H1 (cell line): ENCODE data around the gene MCM5. TPM values are rescaled to one million over a fixed set of nuclear protein-coding genes. Genes with fewer than 3 reads are reported as not detected.

Source experiments
- CTCF ChIA-PET: fragments of 300-600 bp; sonication (Branson Sonifier 250); formaldehyde crosslinking; loops from one replicate; lab custom pipeline; 2021; ENCODE audit not compliant: partially characterized antibody; lab: Charles Lee
- POLR2A ChIA-PET: fragments of 300-600 bp; sonication (Branson Sonifier 250); formaldehyde crosslinking; loops from one replicate; lab custom pipeline; 2021; ENCODE audit warnings: inconsistent platforms; ENCODE audit not compliant: partially characterized antibody; lab: Charles Lee
- DNase-seq, 2 experiments: peaks; one replicate each; pipeline versions ENCODE4 v3.0.0 to v3.0.0-alpha.2; 2010 to 2022; ENCODE audit warnings: low spot score in 2 of 2, low read depth in 1 of 2, mixed read lengths in 1 of 2
- FAIRE-seq: peaks from 2 replicates; lab custom pipeline; 2011; peaks lifted over from hg19 to GRCh38; lab: Jason Lieb, UNC
- H2AFZ ChIP-seq: 2 replicates; pipeline ENCODE4 v1.8.1; 2012; ENCODE audit warnings: low read length, inconsistent platforms
- H2AK5ac ChIP-seq: 2 replicates; pipeline ENCODE4 v1.6.1; 2013; ENCODE audit warnings: low read depth, low read length
- H2BK120ac ChIP-seq: replicated peaks from 2 replicates; pipeline ENCODE3; 2013; ENCODE audit warnings: low read depth, low read length, inconsistent platforms
- H2BK12ac ChIP-seq: 2 replicates; pipeline ENCODE4 v1.6.1; 2013; ENCODE audit warnings: low read depth, low read length
- H2BK15ac ChIP-seq: 2 replicates; pipeline ENCODE4 v1.6.1; 2013; ENCODE audit warnings: low read length
- H2BK20ac ChIP-seq: 2 replicates; pipeline ENCODE4 v1.6.1; 2013; ENCODE audit warnings: low read length
- H2BK5ac ChIP-seq: 2 replicates; pipeline ENCODE4 v1.6.1; 2013; ENCODE audit warnings: low read depth, low read length
- H3K14ac ChIP-seq: 2 replicates; pipeline ENCODE4 v1.6.1; 2013; ENCODE audit warnings: inconsistent platforms; ENCODE audit not compliant: insufficient read length
- H3K18ac ChIP-seq: 2 replicates; pipeline ENCODE4 v1.6.1; 2013; ENCODE audit warnings: low read length; ENCODE audit errors: extremely low read depth
- H3K23ac ChIP-seq: 2 replicates; pipeline ENCODE4 v1.6.1; 2013; ENCODE audit warnings: inconsistent platforms; ENCODE audit not compliant: insufficient read length
- H3K23me2 ChIP-seq: 2 replicates; pipeline ENCODE4 v1.6.1; 2013; ENCODE audit warnings: low read depth, low read length
- H3K27ac ChIP-seq: 2 replicates; pipeline ENCODE4 v1.6.1; 2011; ENCODE audit warnings: low read depth, low read length, inconsistent platforms
- H3K27me3 ChIP-seq, 4 experiments: replicated peaks in 1 of 4; 1 replicate in 1 of 4; 2 replicates in 3 of 4; pipeline versions ENCODE4 v1.6.1 to v1.8.1; 2011 to 2013; ENCODE audit warnings: low read length in 3 of 4, mild to moderate bottlenecking in 3 of 4, inconsistent platforms in 2 of 4, mixed read lengths in 2 of 4, moderate library complexity in 1 of 4; ENCODE audit not compliant: control insufficient read depth in 3 of 4, insufficient read depth in 3 of 4; ENCODE audit errors: extremely low read depth in 1 of 4
- H3K36me3 ChIP-seq, 4 experiments: 2 replicates each; pipeline versions ENCODE4 v1.6.1 to v1.8.1; 2011 to 2013; ENCODE audit warnings: mild to moderate bottlenecking in 4 of 4, low read length in 3 of 4, moderate library complexity in 2 of 4, control low read depth in 1 of 4, inconsistent platforms in 1 of 4; ENCODE audit not compliant: insufficient read depth in 4 of 4, control insufficient read depth in 2 of 4
- H3K4ac ChIP-seq: replicated peaks from 2 replicates; pipeline ENCODE3; 2013; ENCODE audit warnings: low read length, low read depth, mixed read lengths, inconsistent platforms; ENCODE audit not compliant: insufficient read length
- H3K4me1 ChIP-seq, 4 experiments: replicated peaks in 1 of 4; 1 replicate in 1 of 4; 2 replicates in 3 of 4; pipeline versions ENCODE4 v1.6.1 to v1.8.1; 2011 to 2013; ENCODE audit warnings: low read length in 3 of 4, inconsistent platforms in 2 of 4, mixed read lengths in 1 of 4; ENCODE audit not compliant: insufficient read depth in 4 of 4, control insufficient read depth in 3 of 4
- H3K4me2 ChIP-seq, 2 experiments: 2 replicates each; pipeline versions ENCODE4 v1.6.1 to v1.8.1; 2011 to 2013; ENCODE audit warnings: low read depth in 2 of 2, low read length in 2 of 2, control low read depth in 1 of 2, inconsistent platforms in 1 of 2, mild to moderate bottlenecking in 1 of 2; ENCODE audit not compliant: insufficient read depth in 1 of 2
- H3K4me3 ChIP-seq, 4 experiments: fragments of 200-600, 300-600 bp in 1 of 4; sonication (generic), shearing (Covaris generic), sonication (Bioruptor Twin) in 1 of 4; 2 replicates each; pipeline versions ENCODE4 v1.5.1 to v1.8.1; 2011 to 2016; ENCODE audit warnings: low read length in 4 of 4, low read depth in 3 of 4, control low read depth in 2 of 4, inconsistent platforms in 2 of 4, mild to moderate bottlenecking in 2 of 4, mixed read lengths in 1 of 4, moderate library complexity in 1 of 4; ENCODE audit not compliant: insufficient read depth in 2 of 4; ENCODE audit errors: extremely low read depth in 1 of 4
- H3K56ac ChIP-seq: replicated peaks from 2 replicates; pipeline ENCODE3; 2013; ENCODE audit warnings: low read depth, mild to moderate bottlenecking, mixed read lengths, low read length, inconsistent platforms; ENCODE audit not compliant: insufficient read length
- H3K79me1 ChIP-seq: 2 replicates; pipeline ENCODE4 v1.6.1; 2013; ENCODE audit warnings: low read depth, low read length, control low read depth
- H3K79me2 ChIP-seq, 2 experiments: 2 replicates each; pipeline versions ENCODE4 v1.6.1 to v1.8.1; 2012 to 2013; ENCODE audit warnings: low read length in 2 of 2, mild to moderate bottlenecking in 2 of 2, inconsistent platforms in 1 of 2; ENCODE audit not compliant: insufficient read depth in 2 of 2, control insufficient read depth in 1 of 2
- H3K9ac ChIP-seq, 4 experiments: replicated peaks in 1 of 4; 1 replicate in 1 of 4; 2 replicates in 3 of 4; pipeline versions ENCODE4 v1.6.1 to v1.8.1; 2011 to 2013; ENCODE audit warnings: low read depth in 3 of 4, low read length in 3 of 4, control low read depth in 2 of 4, mild to moderate bottlenecking in 2 of 4, moderate library complexity in 2 of 4, inconsistent platforms in 1 of 4; ENCODE audit errors: extremely low read depth in 1 of 4
- H3K9me3 ChIP-seq, 2 experiments: 2 replicates each; pipeline versions ENCODE4 v1.6.1 to v1.8.1; 2012 to 2013; ENCODE audit warnings: mild to moderate bottlenecking in 2 of 2, moderate library complexity in 2 of 2, control low read depth in 1 of 2, inconsistent platforms in 1 of 2, low read depth in 1 of 2, low read length in 1 of 2, mixed read lengths in 1 of 2; ENCODE audit not compliant: insufficient read depth in 2 of 2
- H4K20me1 ChIP-seq, 2 experiments: replicated peaks in 1 of 2; 2 replicates each; pipeline versions ENCODE3 to v1.8.1; 2011 to 2013; ENCODE audit warnings: inconsistent platforms in 2 of 2, low read length in 2 of 2, mild to moderate bottlenecking in 1 of 2; ENCODE audit not compliant: insufficient read depth in 2 of 2, control insufficient read depth in 1 of 2
- H4K5ac ChIP-seq: 2 replicates; pipeline ENCODE4 v1.6.1; 2013; ENCODE audit warnings: low read length, low read depth, mixed read lengths, inconsistent platforms; ENCODE audit not compliant: insufficient read length
- H4K8ac ChIP-seq: 2 replicates; pipeline ENCODE4 v1.8.0; 2013; ENCODE audit warnings: mild to moderate bottlenecking, moderate library complexity, low read length, inconsistent platforms; ENCODE audit not compliant: insufficient read depth; ENCODE audit errors: extremely low read depth
- H4K91ac ChIP-seq: replicated peaks from 2 replicates; pipeline ENCODE3; 2013; ENCODE audit warnings: low read length, mixed read lengths, inconsistent platforms; ENCODE audit not compliant: insufficient read length
- POLR2AphosphoS5 ChIP-seq: IDR thresholded peaks from 2 replicates; pipeline ENCODE4 v1.6.1; 2011; ENCODE audit warnings: low read depth, low read length
- RXRA ChIP-seq: IDR thresholded peaks from 2 replicates; pipeline ENCODE4 v1.6.1; 2011; ENCODE audit warnings: low read depth, mild to moderate bottlenecking, low read length, moderate library complexity; ENCODE audit not compliant: insufficient read depth
- ZNF274 ChIP-seq: IDR thresholded peaks from 2 replicates; pipeline ENCODE4 v1.7.0; 2012; ENCODE audit warnings: low read length, borderline replicate concordance; ENCODE audit errors: extremely low read depth
- WGBS, 2 experiments: shearing (Covaris generic) in 1 of 2; methylation state at CpG; one replicate each; pipeline versions ENCODE4 v1.1.6 to v1.1.7; 2013 to 2015; ENCODE audit warnings: low lambda C conversion rate in 2 of 2, mixed read lengths in 2 of 2, inconsistent platforms in 1 of 2, low coverage in 1 of 2, missing lambda C conversion rate in 1 of 2; ENCODE audit not compliant: insufficient replicate concordance in 2 of 2, insufficient coverage in 1 of 2, insufficient read length in 1 of 2; ENCODE audit errors: extremely low coverage in 1 of 2, missing lambda C conversion rate in 1 of 2; 5-methylcytosine and 5-hydroxymethylcytosine counted together
- polyA plus RNA-seq, 7 experiments: library from polyadenylated mRNA; depleted of rRNA in 3 of 7; stranded (reverse) in 5 of 7; unstranded in 2 of 7; fragments of >200 nt in 5 of 7; fragments of 200-250 nt in 2 of 7; gene quantifications; 1 replicate in 5 of 7; 2 replicates in 1 of 7; 4 replicates in 1 of 7; pipeline versions ENCODE4 v1.2.1 to v1.2.3, GENCODE V29; 2011 to 2013; ENCODE audit warnings: missing spikeins in 2 of 7, mixed read lengths in 2 of 7
- total RNA-seq: library from RNA; stranded (reverse); fragmentation: NEBNext Ultra II Directional; extraction: Animal tissue kit (Norgen Biotek cat#: 25700); gene quantifications from 2 replicates; pipeline ENCODE4 v1.2.1, GENCODE V29; 2021

MCM5 gene
- total and polyA plus RNA-seq, 2 of the 8 experiments (the other 6 are each of a cell fraction or from before 2014, with no cell fraction given), result 210 to 305 TPM

DNA sequence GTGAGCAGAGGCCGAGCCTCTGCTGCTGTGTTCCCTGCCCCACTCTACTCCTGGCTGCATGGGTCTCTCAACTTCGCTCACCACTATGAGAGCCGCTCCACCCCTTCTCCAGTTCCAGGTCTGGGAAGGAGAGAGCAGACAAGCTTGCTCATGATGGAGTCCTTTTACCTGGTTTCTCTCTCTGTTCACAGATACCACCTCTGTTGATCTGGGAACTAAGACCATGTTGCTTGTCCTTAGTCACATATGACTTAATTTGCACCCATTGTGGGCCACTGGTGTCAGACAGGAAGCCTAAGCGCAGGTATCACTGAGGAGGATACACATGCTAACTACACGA, 26.8 kb downstream of the MCM5 start:
- H4K8ac ChIP-seq, result no peak overlapping the region
- CTCF ChIA-PET, result interaction anchor here (0.6 to 11.3 kb wide), 8 partner anchors 18 to 860 kb away, joined by 3 to 122 read pairs (median 4); no protein-coding TSS in a partner anchor
- H3K4ac ChIP-seq, result no peak overlapping the region
- no peaks in the 10 kb centered on the region; the same call in 1 of the 2 replicates for H3K79me1 ChIP-seq
- H2BK120ac ChIP-seq, result no peak overlapping the region
- H3K79me2 ChIP-seq, result peaks cover 0 to 9% of the 10 kb centered on the region in 2 experiments; a peak in 1 of 4 replicates
- no peak overlapping the region for H2BK15ac ChIP-seq
- no peaks in the 10 kb centered on the region for H3K9me3 ChIP-seq
- H2AK5ac ChIP-seq, result no peak overlapping the region
- no peak overlapping the region for H2BK20ac ChIP-seq
- H3K23me2 ChIP-seq, result no peaks in the 10 kb centered on the region
- no peak overlapping the region for H2BK12ac ChIP-seq
- H2BK5ac ChIP-seq, result peak overlapping the region; percentile 63
- H2AFZ ChIP-seq, result no peak overlapping the region
- H3K4me2 ChIP-seq, result no peak overlapping the region
- 83% methylated on average over 5 of the region's 5 CpGs; no CpG with 5 or more reads in 1 of the 2 experiments for WGBS, 2 experiments
- H4K20me1 ChIP-seq, result peaks cover 15 to 27% of the 10 kb centered on the region in 2 experiments
- H3K4me3 ChIP-seq, result no peak overlapping the region
- TF ChIP-seq ZNF274 (no peak), POLR2AphosphoS5 (peak; percentile 33; the same call in 1 of the 2 replicates), RXRA (no peak)
- no peak for DNase-seq
- peaks cover 28 to 57% (median 43%) of the 10 kb centered on the region in 4 experiments for H3K36me3 ChIP-seq
- no peak overlapping the region for H3K23ac ChIP-seq
- H4K5ac ChIP-seq, result no peak overlapping the region
- no peak overlapping the region for H3K14ac ChIP-seq
- no peak overlapping the region for H3K9ac ChIP-seq
- FAIRE-seq, result peak; percentile 60
- peaks cover 3 to 13% (median 7%) of the 10 kb centered on the region in 4 experiments; a peak in 6 of 7 replicates for H3K4me1 ChIP-seq
- H4K91ac ChIP-seq, result no peak overlapping the region
- POLR2A ChIA-PET, result interaction anchor here (0.7 to 46.1 kb wide), 8 partner anchors 7 to 857 kb away, joined by 3 to 1995 read pairs (median 3); partner anchors contain the start of genes HMOX1 and MCM5
- no peaks in the 10 kb centered on the region for H3K27me3 ChIP-seq
- H3K18ac ChIP-seq, result peak overlapping the region; percentile 32; the same call in 1 of the 2 replicates
- H3K27ac ChIP-seq, result no peak overlapping the region; the same call in 1 of the 2 replicates
- H3K56ac ChIP-seq, result no peak overlapping the region
